ENCODE measurements around the gene NDUFV1.

Gene NDUFV1

DNA sequence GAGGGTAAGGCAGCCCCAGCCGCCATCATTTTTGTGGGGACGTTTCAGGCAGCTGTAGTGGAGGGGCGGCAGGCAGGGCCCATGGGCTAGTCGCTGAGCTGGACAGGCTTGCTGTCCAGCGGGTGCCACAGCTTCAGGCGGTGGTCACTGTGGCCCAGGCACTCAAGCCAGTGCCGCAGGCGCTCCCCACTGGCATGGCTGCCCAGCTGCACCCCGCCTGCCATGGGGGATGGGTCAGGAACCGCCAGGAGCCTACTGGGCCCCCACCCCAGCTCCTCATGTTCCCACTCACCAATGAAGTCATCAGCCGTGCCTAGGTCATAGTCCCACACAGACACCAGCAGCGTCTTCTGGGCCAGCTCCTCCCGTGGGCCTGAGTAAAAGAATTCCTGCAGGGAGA, 6.0 kb downstream of the NDUFV1 start:
- H3K4me1 ChIP-seq (ENCODE audit: control insufficient read depth, low read length), result peaks cover 47% of the 10 kb centered on the region
- H3K4me2 ChIP-seq (ENCODE audit: low read length), result no peak overlapping the region
- TF ChIP-seq EZH2phosphoT487 (IDR thresholded peaks at IDR 0.05; ENCODE audit: borderline replicate concordance, low read length), result no peak
- TF ChIP-seq, protein P1, sequence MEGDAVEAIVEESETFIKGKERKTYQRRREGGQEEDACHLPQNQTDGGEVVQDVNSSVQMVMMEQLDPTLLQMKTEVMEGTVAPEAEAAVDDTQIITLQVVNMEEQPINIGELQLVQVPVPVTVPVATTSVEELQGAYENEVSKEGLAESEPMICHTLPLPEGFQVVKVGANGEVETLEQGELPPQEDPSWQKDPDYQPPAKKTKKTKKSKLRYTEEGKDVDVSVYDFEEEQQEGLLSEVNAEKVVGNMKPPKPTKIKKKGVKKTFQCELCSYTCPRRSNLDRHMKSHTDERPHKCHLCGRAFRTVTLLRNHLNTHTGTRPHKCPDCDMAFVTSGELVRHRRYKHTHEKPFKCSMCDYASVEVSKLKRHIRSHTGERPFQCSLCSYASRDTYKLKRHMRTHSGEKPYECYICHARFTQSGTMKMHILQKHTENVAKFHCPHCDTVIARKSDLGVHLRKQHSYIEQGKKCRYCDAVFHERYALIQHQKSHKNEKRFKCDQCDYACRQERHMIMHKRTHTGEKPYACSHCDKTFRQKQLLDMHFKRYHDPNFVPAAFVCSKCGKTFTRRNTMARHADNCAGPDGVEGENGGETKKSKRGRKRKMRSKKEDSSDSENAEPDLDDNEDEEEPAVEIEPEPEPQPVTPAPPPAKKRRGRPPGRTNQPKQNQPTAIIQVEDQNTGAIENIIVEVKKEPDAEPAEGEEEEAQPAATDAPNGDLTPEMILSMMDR (IDR thresholded peaks at IDR 0.05; ENCODE audit: low read depth, low read length, poor library complexity, severe bottlenecking), result no peak
- no peak overlapping the region for H3K4me3 ChIP-seq (ENCODE audit: low read length)
- H3K79me2 ChIP-seq (ENCODE audit: control insufficient read depth, low read length), result peaks cover 14% of the 10 kb centered on the region
- no peaks in the 10 kb centered on the region for H3K9me2 ChIP-seq (replicated peaks; ENCODE audit: control insufficient read depth, low read length)
- H3F3A ChIP-seq (ENCODE audit: control insufficient read depth, insufficient read depth), result peaks cover 6% of the 10 kb centered on the region
- H3K36me3 ChIP-seq (ENCODE audit: control insufficient read depth, low read length), result peaks cover 52% of the 10 kb centered on the region
- H3K27ac ChIP-seq (ENCODE audit: low read depth, low read length), result no peak overlapping the region
- H3K9me3 ChIP-seq (ENCODE audit: control insufficient read depth, insufficient read depth, low read length), result no peaks in the 10 kb centered on the region
- peaks cover 3% of the 10 kb centered on the region for H3K27me3 ChIP-seq (ENCODE audit: control insufficient read depth, low read length)
- no peaks in the 10 kb centered on the region for H4K20me1 ChIP-seq (ENCODE audit: control insufficient read depth, insufficient read depth, low read depth, low read length)

DNA sequence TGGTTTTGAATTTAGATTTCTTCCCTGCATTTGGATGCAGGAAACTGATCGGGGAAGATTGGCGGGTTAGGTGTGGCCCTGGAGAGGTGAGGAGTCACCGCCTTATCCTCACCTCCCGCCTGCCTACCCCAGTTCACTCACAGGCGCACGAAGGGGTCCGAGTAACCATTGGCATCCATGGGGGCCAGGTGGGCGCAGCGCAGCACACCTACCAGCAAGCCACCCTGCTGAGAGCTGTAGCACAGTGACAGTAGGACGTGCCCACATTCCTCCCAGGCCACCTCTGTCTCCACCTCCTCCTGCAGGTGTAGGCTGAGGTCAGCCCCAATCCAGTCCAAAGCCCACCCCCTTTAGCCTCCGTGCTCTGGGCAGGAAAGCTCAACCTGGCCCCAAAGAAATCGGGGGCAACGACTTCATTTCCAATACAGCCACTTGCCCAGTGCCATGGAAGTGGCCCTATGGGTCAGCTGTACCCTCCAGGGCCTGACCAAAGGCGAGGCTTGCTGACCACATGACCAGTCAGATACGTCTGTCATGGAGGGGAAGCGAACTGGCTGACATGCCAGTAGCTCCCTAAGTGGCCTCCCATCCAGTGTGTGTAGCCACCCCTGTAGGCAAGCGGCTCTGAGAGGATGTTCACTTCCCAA, 6.7 kb downstream of the NDUFV1 start:
- Histone ChIP-seq H3K4me2 (ENCODE audit: low read length) (peak overlapping the region; percentile 79), H3K36me3 (ENCODE audit: control insufficient read depth, low read length) (peaks cover 47% of the 10 kb centered on the region), H3K9me2 (replicated peaks; ENCODE audit: control insufficient read depth, low read length) (no peaks in the 10 kb centered on the region), H3K9me3 (ENCODE audit: control insufficient read depth, insufficient read depth, low read length) (no peaks in the 10 kb centered on the region), H3F3A (ENCODE audit: control insufficient read depth, insufficient read depth) (peaks cover 8% of the 10 kb centered on the region), H3K79me2 (ENCODE audit: control insufficient read depth, low read length) (peaks cover 8% of the 10 kb centered on the region), H3K27me3 (ENCODE audit: control insufficient read depth, low read length) (peaks cover 3% of the 10 kb centered on the region), H3K27ac (ENCODE audit: low read depth, low read length) (peak overlapping the region; percentile 78), H3K4me1 (ENCODE audit: control insufficient read depth, low read length) (peaks cover 41% of the 10 kb centered on the region), H4K20me1 (ENCODE audit: control insufficient read depth, insufficient read depth, low read depth, low read length) (no peaks in the 10 kb centered on the region), H3K4me3 (ENCODE audit: low read length) (peak overlapping the region; percentile 61)
- no peak for TF ChIP-seq EZH2phosphoT487 (IDR thresholded peaks at IDR 0.05; ENCODE audit: borderline replicate concordance, low read length)
- TF ChIP-seq, protein P1 (IDR thresholded peaks at IDR 0.05; ENCODE audit: low read depth, low read length, poor library complexity, severe bottlenecking), result no peak

DNA sequence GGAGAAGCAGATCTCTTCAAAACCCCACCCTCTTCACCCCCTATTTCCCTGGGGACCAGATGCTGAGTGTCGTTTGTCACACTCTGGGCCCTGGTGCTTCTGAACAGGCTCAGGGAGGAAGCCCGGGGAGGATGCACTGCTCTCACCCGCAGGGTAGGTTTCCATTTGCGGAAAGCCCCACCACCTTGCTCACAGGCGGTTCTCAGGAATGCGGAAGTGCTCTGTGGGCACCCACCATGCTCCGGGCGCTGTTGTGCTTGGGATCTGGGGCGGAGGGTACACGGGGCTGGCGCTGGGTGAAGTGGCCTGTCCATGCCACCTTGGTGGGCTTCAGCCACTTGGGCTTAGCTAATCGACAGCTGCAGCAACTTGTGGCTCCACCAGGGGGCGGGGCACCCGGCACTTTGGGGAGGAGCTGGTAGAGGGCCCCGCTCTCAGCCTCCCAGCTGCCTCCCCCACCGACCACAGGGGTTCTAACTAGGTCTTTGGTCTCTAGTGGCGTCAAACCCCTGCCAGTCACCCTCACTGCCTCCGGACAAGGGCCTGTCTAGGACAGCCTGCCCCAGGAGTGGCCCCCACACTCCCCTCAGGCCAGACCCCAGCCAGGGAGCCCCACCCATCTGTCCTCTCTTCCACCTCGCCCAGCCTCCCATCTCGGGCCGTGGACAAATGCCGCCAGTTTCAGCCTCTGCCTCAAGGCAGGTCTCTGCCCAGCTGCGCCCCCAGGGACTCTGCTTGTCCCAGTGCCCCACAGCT, 7.4 kb downstream of the NDUFV1 start:
- Histone ChIP-seq H3K4me1 (ENCODE audit: control insufficient read depth, low read length) (peaks cover 39% of the 10 kb centered on the region), H3K36me3 (ENCODE audit: control insufficient read depth, low read length) (peaks cover 40% of the 10 kb centered on the region), H3K27ac (ENCODE audit: low read depth, low read length) (peak overlapping the region; percentile 78), H3K79me2 (ENCODE audit: control insufficient read depth, low read length) (peaks cover under 1% of the 10 kb centered on the region; the same call in 1 of the 2 replicates), H3K4me3 (ENCODE audit: low read length) (peak overlapping the region; percentile 61), H3K9me2 (replicated peaks; ENCODE audit: control insufficient read depth, low read length) (no peaks in the 10 kb centered on the region), H3K9me3 (ENCODE audit: control insufficient read depth, insufficient read depth, low read length) (no peaks in the 10 kb centered on the region), H3F3A (ENCODE audit: control insufficient read depth, insufficient read depth) (peaks cover 8% of the 10 kb centered on the region), H4K20me1 (ENCODE audit: control insufficient read depth, insufficient read depth, low read depth, low read length) (no peaks in the 10 kb centered on the region), H3K27me3 (ENCODE audit: control insufficient read depth, low read length) (peaks cover 3% of the 10 kb centered on the region), H3K4me2 (ENCODE audit: low read length) (peak overlapping the region; percentile 79)
- TF ChIP-seq, protein P1 (IDR thresholded peaks at IDR 0.05; ENCODE audit: low read depth, low read length, poor library complexity, severe bottlenecking), result peak; percentile 69
- no peak for TF ChIP-seq EZH2phosphoT487 (IDR thresholded peaks at IDR 0.05; ENCODE audit: borderline replicate concordance, low read length)
